CD14-positive monocyte (primary cell): Measurements from ENCODE around the gene ACTL7A. TPM values are rescaled to one million over a fixed set of nuclear protein-coding genes. Genes with fewer than 3 reads are reported as not detected.
A peak's percentile ranks its signal among the peaks of the same experiment; 100 is the strongest.

Experiments
- DNase-seq, 3 donors: peaks; one replicate each; pipeline ENCODE4 v3.0.0-alpha.2; 2011 to 2022
- H2AFZ ChIP-seq: 2 replicates; pipeline ENCODE4 v1.6.0; 2012; ENCODE audit warnings: mild to moderate bottlenecking, low read depth, low read length, inconsistent platforms; ENCODE audit not compliant: insufficient read depth, poor library complexity, severe bottlenecking
- H3K27ac ChIP-seq, 2 donors: 1 replicate in 1 of 2; 2 replicates in 1 of 2; pipeline ENCODE4 v1.5.1; 2012 to 2013; ENCODE audit warnings: low read length in 2 of 2, control low read depth in 1 of 2, inconsistent platforms in 1 of 2, low read depth in 1 of 2, mild to moderate bottlenecking in 1 of 2
- H3K27me3 ChIP-seq, 2 donors: one replicate each; pipeline versions ENCODE4 v1.6.0 to v1.6.1; 2011 to 2013; ENCODE audit warnings: low read length in 2 of 2; ENCODE audit not compliant: control insufficient read depth in 2 of 2, insufficient read depth in 2 of 2
- H3K36me3 ChIP-seq, 2 donors: replicated peaks in 1 of 2; 1 replicate in 1 of 2; 2 replicates in 1 of 2; pipeline versions ENCODE4 v1.5.1 to v1.6.1; 2012 to 2013; ENCODE audit warnings: low read length in 2 of 2, control low read depth in 1 of 2, inconsistent platforms in 1 of 2, mild to moderate bottlenecking in 1 of 2; ENCODE audit not compliant: insufficient read depth in 2 of 2, control insufficient read depth in 1 of 2
- H3K4me1 ChIP-seq, 2 donors: 1 replicate in 1 of 2; 2 replicates in 1 of 2; pipeline versions ENCODE4 v1.5.1 to v1.6.1; 2012 to 2013; ENCODE audit warnings: low read length in 2 of 2, control low read depth in 1 of 2, inconsistent platforms in 1 of 2, mild to moderate bottlenecking in 1 of 2, moderate library complexity in 1 of 2; ENCODE audit not compliant: insufficient read depth in 2 of 2, control insufficient read depth in 1 of 2
- H3K4me2 ChIP-seq: replicated peaks from 2 replicates; pipeline ENCODE3; 2012; ENCODE audit warnings: low read length, moderate library complexity, mild to moderate bottlenecking; ENCODE audit not compliant: poor library complexity, severe bottlenecking; ENCODE audit errors: extremely low read depth
- H3K4me3 ChIP-seq, 3 experiments: fragments of 200-600 bp in 1 of 3; sonication (generic) in 1 of 3; replicated peaks in 1 of 3; 1 replicate in 2 of 3; 2 replicates in 1 of 3; pipeline ENCODE4 v1.5.1; 2011 to 2013; ENCODE audit warnings: low read length in 3 of 3, mild to moderate bottlenecking in 3 of 3, control low read depth in 2 of 3, low read depth in 2 of 3, inconsistent platforms in 1 of 3, moderate library complexity in 1 of 3
- H3K79me2 ChIP-seq: 2 replicates; pipeline ENCODE4 v1.6.0; 2012; ENCODE audit warnings: mild to moderate bottlenecking, control low read depth, inconsistent platforms, low read length, moderate library complexity; ENCODE audit not compliant: insufficient read depth
- H3K9ac ChIP-seq: 2 replicates; pipeline ENCODE4 v1.6.0; 2017; ENCODE audit warnings: low read length, mild to moderate bottlenecking; ENCODE audit not compliant: insufficient read depth, poor library complexity, severe bottlenecking
- H3K9me3 ChIP-seq, 2 donors: replicated peaks in 1 of 2; 1 replicate in 1 of 2; 2 replicates in 1 of 2; pipeline versions ENCODE4 v1.5.1 to v1.6.1; 2012 to 2013; ENCODE audit warnings: low read length in 2 of 2, control low read depth in 1 of 2; ENCODE audit not compliant: control insufficient read depth in 1 of 2, insufficient read depth in 1 of 2
- H4K20me1 ChIP-seq: 2 replicates; pipeline ENCODE4 v1.6.0; 2012; ENCODE audit warnings: mild to moderate bottlenecking, low read length, control low read depth, moderate library complexity; ENCODE audit not compliant: insufficient read depth
- H3K27ac Mint-ChIP-seq, 7 donors: one replicate each; pipeline ENCODE4 v1.8.0; 2020; ENCODE audit warnings: mild to moderate bottlenecking in 7 of 7, mixed read lengths in 7 of 7, moderate library complexity in 6 of 7, inconsistent platforms in 2 of 7
- H3K27me3 Mint-ChIP-seq, 3 donors: one replicate each; pipeline ENCODE4 v1.8.0; 2021 to 2022; ENCODE audit warnings: low read depth in 3 of 3, mild to moderate bottlenecking in 3 of 3, mixed read lengths in 3 of 3, moderate library complexity in 3 of 3, inconsistent platforms in 1 of 3
- H3K36me3 Mint-ChIP-seq, 2 donors: one replicate each; pipeline ENCODE4 v1.8.0; 2020; ENCODE audit warnings: mixed read lengths in 2 of 2, inconsistent platforms in 1 of 2, mild to moderate bottlenecking in 1 of 2
- H3K4me1 Mint-ChIP-seq: one replicate; pipeline ENCODE4 v1.8.0; 2020; ENCODE audit warnings: mild to moderate bottlenecking, mixed read lengths
- H3K4me3 Mint-ChIP-seq, 2 donors: one replicate each; pipeline ENCODE4 v1.8.0; 2020; ENCODE audit warnings: mild to moderate bottlenecking in 2 of 2, mixed read lengths in 2 of 2, moderate library complexity in 1 of 2
- H3K9me3 Mint-ChIP-seq, 7 donors: one replicate each; pipeline ENCODE4 v1.8.0; 2020 to 2022; ENCODE audit warnings: mixed read lengths in 7 of 7, mild to moderate bottlenecking in 6 of 7, moderate library complexity in 6 of 7, inconsistent platforms in 2 of 7
- CTCF ChIP-seq: fragments of 200-600 bp; IDR thresholded peaks from one replicate; pipeline ENCODE4 v1.8.0; 2022; ENCODE audit warnings: antibody characterized with exemption, mild to moderate bottlenecking
- WGBS: methylation state at CpG from one replicate; pipeline ENCODE4 v1.1.5; 2013; ENCODE audit warnings: missing lambda C conversion rate; ENCODE audit not compliant: insufficient coverage; 5-methylcytosine and 5-hydroxymethylcytosine counted together
- intact Hi-C, 2 donors: fragments of 100-400 bp; cut with micrococcal nuclease; formaldehyde crosslinking; loops; one replicate each; pipeline versions ENCODE4 v1.15.0 to v1.15.1; 2023
- polyA minus RNA-seq: library from RNA; depleted of rRNA, polyadenylated mRNA; stranded (reverse); fragments of >200 nt; gene quantifications from 2 replicates; pipeline ENCODE4 v1.2.3, GENCODE V29; 2012
- polyA plus RNA-seq, 3 donors: library from polyadenylated mRNA; depleted of rRNA in 1 of 3; unstranded in 2 of 3; stranded (reverse) in 1 of 3; fragments of 300-500 nt in 2 of 3; fragments of >200 nt in 1 of 3; fragmentation: Illumina TruSeq in 2 of 3; gene quantifications; 1 replicate in 2 of 3; 2 replicates in 1 of 3; pipeline ENCODE4 v1.2.3, GENCODE V29; 2012 to 2021
- total RNA-seq, 12 experiments: library from RNA in 1 of 12; stranded (reverse) in 1 of 12; fragments of 120-200 nt in 1 of 12; gene quantifications; one replicate each; pipeline ENCODE4 v1.2.4 and lab custom pipeline; 2013 to 2026; ENCODE audit warnings: mixed read lengths in 6 of 12, inconsistent platforms in 1 of 12

The ACTL7A gene, protein sequence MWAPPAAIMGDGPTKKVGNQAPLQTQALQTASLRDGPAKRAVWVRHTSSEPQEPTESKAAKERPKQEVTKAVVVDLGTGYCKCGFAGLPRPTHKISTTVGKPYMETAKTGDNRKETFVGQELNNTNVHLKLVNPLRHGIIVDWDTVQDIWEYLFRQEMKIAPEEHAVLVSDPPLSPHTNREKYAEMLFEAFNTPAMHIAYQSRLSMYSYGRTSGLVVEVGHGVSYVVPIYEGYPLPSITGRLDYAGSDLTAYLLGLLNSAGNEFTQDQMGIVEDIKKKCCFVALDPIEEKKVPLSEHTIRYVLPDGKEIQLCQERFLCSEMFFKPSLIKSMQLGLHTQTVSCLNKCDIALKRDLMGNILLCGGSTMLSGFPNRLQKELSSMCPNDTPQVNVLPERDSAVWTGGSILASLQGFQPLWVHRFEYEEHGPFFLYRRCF
- total RNA-seq (2013), result not detected
- polyA plus RNA-seq (not detected), polyA minus RNA-seq (not detected in 2 replicates), total RNA-seq (lab: John Stamatoyannopoulos, UW) (0 to 0.30 (median 0) reads per million in 11 experiments)

GRCh38 chr9:108861997-108862396 is at the start of gene ACTL7A:
ACTL7A (plus strand) TSS chr9:108862266; CDS start chr9:108862323, 57 bp downstream.
- H3K9me3 Mint-ChIP-seq, result peaks cover 0 to 2% (median 0%) of the 10 kb centered on the region in 7 donors
- H3K36me3 ChIP-seq, result no peaks in the 10 kb centered on the region
- WGBS, result 100% methylated on average over 1 of the region's 3 CpGs
- no peak within 1 kb of the TSS for H2AFZ ChIP-seq
- no peaks in the 10 kb centered on the region for H4K20me1 ChIP-seq
- no peaks in the 10 kb centered on the region for H3K79me2 ChIP-seq
- peaks cover 0 to 8% (median 0%) of the 10 kb centered on the region in 3 donors for H3K27me3 Mint-ChIP-seq
- H3K27ac Mint-ChIP-seq, result peak within 1 kb of the TSS in 1 of 7 donors; percentile 28
- H3K9ac ChIP-seq, result no peak within 1 kb of the TSS
- intact Hi-C loops, result no loop called here
- no peaks in the 10 kb centered on the region for H3K9me3 ChIP-seq
- H3K4me1 ChIP-seq, result peaks cover 0 to 3% of the 10 kb centered on the region in 2 donors
- H3K36me3 Mint-ChIP-seq, result peaks cover under 1 to 3% of the 10 kb centered on the region in 2 donors
- TF ChIP-seq CTCF, result no peak
- no peaks in the 10 kb centered on the region for H3K27me3 ChIP-seq
- H3K4me3 ChIP-seq, result no peak within 1 kb of the TSS
- DNase-seq, result no peak
- H3K4me2 ChIP-seq, result no peak within 1 kb of the TSS
- H3K4me1 Mint-ChIP-seq, result peaks cover 20% of the 10 kb centered on the region
- no peak within 1 kb of the TSS for H3K27ac ChIP-seq
- H3K4me3 Mint-ChIP-seq, result no peak within 1 kb of the TSS

DNA sequence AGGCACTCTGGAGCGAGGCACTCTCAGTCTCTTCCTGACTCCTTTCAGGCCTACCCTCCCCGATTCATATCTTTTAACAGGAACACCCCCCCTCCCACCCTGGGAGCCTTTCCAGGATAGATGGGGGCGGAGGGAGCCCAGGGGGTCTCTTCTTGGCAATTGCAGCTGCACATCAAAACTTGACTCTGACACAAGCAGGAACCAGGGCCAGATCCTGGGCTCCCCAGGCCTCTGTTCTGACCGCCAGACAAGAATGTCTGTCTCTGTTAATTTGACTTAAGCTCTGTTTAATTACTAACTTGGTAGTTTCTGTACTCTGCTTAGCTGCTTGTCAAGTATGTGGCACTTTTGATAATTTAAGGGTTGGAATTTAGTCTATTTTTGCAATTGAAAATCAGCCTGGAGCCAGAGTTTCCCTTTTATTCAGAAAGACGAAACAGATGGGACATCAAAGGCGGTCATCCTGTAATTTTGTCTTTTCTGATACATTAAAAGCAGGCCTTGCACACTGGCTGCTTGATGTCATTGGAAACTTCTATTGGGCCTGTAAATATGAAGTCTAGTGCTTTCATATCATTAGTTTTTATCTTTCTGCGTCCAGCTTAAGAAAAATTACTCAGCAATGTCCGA is 49.6 kb upstream of the ACTL7A start:
- H3K27ac Mint-ChIP-seq, result no peak overlapping the region

More for the DNA sequence above, 49.6 kb upstream of the ACTL7A start:
- Mint-ChIP-seq H3K9me3 (peaks cover 0 to 3% (median under 1%) of the 10 kb centered on the region in 7 donors), H3K27me3 (peaks cover 0 to 2% (median 0%) of the 10 kb centered on the region in 3 donors), H3K4me1 (peaks cover 20% of the 10 kb centered on the region), H3K36me3 (no peaks in the 10 kb centered on the region), H3K4me3 (no peak overlapping the region)
- Histone ChIP-seq H4K20me1 (no peaks in the 10 kb centered on the region), H3K27ac (no peak overlapping the region), H3K9ac (no peak overlapping the region), H3K27me3 (no peaks in the 10 kb centered on the region), H3K9me3 (no peaks in the 10 kb centered on the region), H3K4me2 (no peak overlapping the region), H3K4me3 (no peak overlapping the region), H3K79me2 (no peaks in the 10 kb centered on the region), H3K4me1 (peaks cover 24 to 26% of the 10 kb centered on the region in 2 donors), H3K36me3 (no peaks in the 10 kb centered on the region), H2AFZ (no peak overlapping the region)
- intact Hi-C loops, result no loop called here
- WGBS, result 100% methylated on average over 4 of the region's 8 CpGs
- DNase-seq, result no peak
- TF ChIP-seq CTCF, result no peak
